GM18909 (cell line): ENCODE measurements around the gene EEF1A2.

Experiments
- ATAC-seq: cut with Tn5 transposase; IDR thresholded peaks from one replicate; pipeline ENCODE4 v1.9.1; 2021; ENCODE audit warnings: mild to moderate bottlenecking; ENCODE audit not compliant: unreplicated experiment, poor library complexity

Gene EEF1A2

DNA sequence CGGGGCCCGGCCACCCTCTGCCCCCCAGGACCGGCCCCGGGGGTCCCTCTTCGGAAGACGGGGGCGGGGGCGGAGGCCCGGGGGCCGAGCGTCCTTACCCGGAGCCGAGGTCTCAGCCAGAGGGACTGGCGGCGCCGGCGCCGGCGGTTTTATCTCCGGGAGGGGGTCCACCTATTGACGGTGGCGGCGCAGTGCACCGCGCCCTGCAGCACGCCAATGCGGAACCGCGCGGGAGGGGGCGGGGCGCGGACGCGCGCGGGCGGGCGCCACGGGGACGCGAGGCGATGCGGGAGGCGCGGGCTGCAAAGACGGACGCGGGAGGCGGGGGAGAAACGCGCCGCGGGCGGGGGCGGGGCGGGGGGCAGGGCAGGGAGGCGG, at the start of gene EEF1A2:
Gene EEF1A2, minus strand, starts transcription at position 124 of the 378 bp plus-strand sequence. CDS start 1,320 bp downstream, outside the sequence.
- no peak for ATAC-seq

DNA sequence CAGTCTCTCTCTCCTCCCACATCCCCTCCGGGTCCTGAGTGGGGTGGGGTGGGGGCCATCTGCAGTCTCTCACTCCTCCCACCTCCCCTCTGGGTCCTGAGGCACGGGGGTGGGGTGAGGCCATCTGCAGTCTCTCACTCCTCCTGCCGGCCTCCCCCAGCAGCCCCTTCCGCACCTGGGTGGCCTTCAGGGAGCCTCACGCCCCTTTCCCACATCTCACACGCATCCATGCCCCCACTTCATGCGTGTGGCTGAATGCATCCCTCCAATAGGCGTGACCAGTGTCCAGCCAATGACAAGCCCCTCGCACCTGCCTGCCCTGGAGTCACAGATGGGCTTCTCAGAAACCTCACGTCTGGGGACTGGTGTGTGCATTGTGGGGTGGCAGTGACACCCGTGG, 49.7 kb upstream of the EEF1A2 start:
- no peak for ATAC-seq

DNA sequence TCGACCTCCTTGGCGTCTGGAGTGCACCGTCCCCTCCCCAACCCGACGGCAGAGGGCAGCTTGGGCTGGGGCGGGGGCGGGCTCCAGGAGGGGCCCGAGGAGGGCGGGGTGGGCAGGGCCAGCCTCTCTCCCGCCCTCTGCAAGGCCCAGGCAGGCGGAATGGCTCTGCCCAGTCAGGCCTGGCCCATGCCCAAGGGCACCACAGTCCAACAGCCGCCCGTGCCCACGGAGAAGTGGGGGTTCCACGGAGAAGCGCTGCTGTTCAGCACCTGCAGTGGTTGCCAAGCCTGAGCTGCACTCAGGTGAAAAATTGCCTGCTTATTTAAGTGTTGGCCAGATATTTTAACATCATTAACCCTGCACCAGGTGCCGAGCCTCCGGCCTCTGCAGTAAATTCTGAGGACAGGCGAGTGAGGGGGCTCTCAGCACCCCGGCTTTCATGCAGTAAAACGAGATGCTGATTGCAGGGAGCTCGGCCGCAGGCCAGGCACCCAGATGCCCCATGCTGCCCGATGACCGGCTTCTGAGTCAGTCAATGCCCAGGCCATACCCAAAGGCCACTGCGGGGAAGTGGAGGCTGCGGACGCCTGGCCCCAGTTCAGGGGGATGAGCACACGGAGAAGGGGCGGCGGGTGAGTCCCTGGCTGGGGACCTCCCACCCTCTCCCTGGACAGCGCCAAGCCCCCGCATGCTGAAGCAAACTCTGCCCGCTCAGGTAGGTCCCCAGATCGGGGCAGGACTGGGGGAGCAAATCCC, 49.0 kb upstream of the EEF1A2 start, which contains the start of gene SRMS:
Gene SRMS, minus strand, starts transcription at position 25 of the 756 bp plus-strand sequence. CDS start 286 bp downstream, outside the sequence.
- ATAC-seq = no peak

DNA sequence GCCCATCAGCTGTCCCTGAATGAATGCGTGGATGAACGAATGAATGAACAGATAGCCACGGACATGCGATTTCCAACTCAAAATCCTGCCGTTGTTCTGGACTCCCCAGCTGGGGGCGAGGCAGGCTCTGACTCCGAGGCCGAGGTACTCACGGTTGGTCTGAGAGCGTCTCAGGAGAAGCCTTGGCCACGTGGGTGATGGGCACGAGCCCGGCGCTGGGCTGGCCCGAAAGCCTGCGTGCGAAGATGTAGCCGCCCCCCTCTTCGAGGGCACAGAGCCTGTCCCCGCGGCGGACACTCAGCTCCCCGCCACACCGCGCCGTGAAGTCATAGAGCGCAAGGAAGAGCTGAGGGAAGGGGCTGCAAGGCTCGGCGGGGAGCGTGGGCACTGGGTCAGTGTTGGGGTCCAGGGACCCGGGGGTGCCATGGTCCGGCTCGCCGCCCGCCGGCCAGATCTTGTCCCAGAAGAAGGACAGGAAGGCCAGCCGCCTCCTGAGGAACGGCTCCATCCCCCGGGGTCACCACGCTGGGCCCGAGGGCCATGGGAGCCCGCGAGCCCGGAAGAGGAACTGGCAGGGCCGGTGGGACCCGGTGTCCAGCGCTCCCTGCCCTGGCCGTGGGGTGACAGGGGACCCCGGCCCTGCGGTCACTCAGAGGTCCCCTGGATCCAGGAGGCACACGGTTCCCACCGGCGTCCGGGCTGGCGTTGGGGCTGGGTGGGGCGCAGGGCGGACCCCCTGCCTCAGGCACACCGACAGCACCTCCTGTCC, 48.3 kb upstream of the EEF1A2 start:
- no peak for ATAC-seq

DNA sequence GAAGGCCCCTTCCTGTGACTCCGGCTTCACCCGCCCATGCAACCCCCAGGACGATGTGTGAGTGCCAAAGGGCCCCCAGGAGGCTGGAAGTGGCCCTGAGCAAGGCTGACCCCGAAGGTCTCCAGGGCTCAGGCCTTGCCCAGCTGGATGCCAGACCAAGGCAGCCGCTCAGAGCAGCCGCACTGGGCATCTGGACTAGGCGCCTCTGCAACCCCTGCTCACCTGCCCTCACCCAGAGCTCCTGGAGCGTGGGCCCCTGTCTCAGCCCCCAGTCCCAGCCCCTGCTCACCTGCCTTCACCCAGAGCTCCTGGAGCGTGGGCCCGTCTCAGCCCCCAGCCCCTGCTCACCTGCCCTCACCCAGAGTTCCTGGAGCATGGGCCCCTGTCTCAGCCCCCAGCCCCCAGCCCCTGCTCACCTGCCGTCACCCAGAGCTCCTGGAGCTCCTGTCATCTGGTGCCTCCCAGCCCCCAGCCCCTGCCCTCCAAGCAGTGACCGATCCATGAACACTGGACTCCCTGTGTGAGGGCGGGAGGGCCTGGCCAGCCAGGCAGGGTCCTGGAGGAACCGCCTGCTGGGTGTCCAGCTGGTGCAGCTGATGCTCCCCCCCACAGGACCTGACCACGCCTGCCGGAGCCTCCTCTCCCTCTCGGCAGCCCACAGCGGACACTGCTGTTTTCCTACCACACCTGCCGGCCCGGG, 47.5 kb upstream of the EEF1A2 start:
- ATAC-seq = no peak

DNA sequence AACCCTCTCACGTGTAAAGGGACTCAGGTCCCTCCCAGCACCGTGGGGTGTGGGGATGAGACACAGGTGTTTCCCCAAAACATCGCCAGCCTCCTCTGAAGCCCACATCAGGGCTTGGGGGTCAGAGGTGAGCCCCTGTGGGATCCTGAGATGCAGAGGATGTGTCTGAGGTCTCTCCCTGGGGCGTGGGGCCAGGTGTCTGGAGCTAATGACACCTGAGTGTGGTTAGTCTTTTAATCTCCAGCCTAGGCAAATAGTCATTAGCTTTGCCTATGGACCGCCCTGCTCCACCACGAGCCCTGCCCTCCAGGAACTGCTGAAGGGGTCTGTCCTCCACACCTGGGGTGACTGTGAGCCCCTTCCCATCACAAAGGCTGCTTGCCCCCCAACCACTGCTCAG, 46.9 kb upstream of the EEF1A2 start:
- no peak for ATAC-seq

DNA sequence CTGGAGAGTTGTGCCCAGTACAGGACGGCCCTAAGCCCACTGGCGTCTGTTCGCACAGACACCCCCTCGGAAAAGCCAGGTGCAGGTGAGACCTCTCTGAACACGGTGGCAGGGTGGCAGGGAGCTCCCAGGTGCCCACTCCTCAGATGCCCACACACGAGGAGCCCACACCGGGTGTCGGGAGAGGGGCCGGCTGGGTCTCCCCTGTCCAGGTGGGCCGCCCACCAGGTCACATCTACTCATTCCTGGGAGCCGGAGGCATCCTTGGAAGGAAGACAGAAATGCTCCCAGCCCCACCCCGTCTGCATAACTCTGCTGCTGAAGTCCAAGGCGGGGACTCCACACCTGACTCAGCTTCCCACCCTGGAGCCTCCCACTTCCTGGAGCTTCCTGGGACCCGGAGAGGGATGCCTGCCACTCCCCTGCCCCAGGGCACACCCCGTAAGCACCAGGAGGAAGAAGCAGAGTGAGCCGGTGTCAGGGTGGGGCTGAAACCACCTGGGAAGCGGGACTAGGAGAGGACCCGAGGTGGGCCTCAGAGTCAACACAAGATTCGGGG, 46.2 kb upstream of the EEF1A2 start:
- ATAC-seq = no peak

DNA sequence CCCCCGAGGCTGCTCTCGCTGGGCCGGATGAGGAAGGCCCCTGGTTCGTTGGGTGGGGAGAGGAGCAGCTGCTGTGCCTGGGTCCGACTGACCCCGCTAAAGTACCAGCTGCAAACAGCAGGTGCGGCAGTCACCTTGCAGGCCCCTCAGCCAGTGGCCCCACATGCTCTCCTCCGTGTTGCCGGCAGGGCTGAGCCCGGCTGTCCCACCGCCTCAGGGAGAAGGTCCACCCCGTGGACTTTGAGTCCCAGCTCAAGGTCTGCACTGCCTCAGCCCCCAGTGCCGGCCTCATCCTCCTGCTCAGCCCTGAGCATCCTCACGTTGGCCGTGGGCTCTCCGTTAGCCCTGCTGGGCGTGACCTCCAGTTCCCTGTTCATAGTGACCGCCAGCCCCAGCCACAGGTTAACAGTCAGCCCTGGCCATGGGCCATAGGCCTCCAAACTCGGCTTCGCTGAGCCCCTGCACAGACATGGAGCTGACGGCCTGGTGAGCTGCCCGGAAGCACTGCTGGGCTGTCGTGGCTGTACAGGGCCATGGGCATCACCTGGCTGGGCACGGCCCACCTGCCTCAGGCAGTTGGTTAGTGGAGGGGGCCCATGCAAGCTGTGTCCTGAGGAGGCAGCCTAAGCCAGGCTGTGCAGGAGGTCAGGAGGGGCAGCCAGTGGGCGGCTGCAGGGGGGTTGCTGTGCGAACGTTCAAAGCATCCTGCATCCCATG, 45.5 kb upstream of the EEF1A2 start:
- ATAC-seq = no peak

DNA sequence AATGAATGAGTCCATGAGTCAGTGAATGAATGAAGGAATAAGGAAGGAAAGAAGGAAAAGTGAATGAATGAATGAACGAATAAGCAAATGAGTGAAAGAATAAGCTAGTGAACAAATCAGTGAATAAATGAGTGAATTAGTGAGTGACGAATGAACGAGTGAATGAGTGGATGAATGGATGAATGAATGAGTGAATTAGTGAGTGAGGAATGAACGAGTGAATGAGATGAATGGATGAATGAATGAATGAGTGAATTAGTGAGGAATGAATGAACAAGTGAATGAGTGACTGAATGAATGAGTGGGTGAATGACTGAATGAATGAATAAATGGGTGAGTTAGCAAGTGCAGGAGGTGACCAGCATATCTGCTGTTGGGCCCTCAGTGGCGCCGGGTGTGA, 44.9 kb upstream of the EEF1A2 start:
- ATAC-seq = no peak

DNA sequence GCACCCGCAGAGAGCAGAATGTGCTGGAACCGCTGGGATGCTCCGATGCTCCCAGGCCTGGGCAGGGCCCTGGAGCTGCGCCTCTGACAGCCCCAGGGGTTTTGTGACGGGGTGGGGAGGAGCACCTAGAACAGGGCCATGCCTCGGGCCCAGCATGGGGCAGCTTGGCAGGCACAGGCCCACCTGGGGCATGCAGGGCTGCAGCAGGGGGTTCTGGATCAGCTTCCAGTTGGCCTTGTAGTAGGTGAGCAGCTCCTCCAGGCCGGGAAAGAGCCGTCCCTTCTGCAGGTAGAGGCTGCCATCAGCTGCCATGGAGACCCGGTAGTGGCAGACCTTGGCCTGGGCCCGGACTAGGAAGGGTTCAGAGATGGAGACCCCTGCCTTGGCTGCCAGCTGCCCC, 44.2 kb upstream of the EEF1A2 start:
- ATAC-seq = no peak

DNA sequence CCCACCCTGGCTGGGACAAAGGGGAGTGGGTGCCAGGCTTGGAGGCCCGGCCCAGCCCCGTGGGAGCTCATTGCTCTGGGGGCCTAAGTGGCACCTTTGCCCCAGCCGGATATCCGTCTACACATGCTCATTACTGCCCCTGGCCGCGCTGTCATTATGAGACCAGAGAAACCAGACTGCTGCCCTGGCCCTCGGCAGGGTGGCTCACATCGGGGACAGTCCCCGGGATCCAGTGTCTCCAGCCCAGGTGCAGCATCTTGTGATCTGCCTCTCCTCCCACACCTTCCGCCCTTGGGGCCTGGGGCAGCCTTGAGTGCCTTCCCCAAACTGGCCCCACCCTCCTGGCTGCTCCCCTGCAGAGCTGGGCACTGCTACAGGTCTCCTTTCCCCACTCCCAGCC, 43.8 kb upstream of the EEF1A2 start:
- ATAC-seq = no peak

DNA sequence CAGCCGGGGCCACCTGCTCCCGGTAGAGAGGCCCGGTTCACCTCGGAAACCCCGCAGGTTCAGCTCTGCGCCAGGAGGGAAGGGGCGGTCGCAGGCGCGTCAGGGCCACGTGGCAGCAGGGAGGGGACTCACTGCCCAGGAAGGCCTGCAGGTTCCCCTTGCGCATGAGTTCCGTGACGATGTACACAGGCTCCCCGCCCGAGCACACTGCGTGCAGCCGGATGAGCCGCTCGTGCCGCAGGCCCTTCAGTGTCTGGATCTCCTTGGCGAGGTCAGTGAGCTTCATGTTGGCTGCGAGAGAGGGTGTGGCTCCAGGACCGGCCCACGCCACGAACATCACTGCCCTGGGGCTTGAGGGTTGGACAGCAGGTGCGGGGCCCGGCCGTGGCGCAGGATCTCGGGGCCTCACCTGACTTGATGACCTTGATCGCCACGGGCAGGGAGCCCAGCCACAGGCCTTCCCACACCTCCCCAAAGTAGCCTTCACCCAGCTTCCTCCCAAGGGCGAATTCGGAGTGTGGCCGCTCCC, 43.2 kb upstream of the EEF1A2 start:
- ATAC-seq = no peak

DNA sequence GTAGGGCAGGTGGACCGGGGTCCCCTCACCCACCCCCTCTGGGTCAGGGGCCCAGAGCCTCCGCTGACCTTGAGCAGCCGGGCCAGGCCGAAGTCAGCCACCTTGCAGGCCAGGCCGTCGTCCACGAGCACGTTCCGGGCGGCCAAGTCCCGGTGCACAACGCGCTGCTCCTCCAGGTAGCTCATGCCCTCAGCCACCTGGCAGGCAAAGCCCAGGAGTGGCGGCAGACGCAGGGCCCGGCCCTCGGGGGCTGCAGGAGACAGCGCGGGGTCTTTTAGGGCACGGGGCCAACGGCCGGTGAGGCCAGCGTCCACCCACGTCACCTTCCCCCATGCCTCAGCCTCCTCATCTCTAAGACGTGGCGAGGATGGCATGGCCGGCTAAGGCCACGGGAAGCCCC, 42.5 kb upstream of the EEF1A2 start:
- no peak for ATAC-seq

DNA sequence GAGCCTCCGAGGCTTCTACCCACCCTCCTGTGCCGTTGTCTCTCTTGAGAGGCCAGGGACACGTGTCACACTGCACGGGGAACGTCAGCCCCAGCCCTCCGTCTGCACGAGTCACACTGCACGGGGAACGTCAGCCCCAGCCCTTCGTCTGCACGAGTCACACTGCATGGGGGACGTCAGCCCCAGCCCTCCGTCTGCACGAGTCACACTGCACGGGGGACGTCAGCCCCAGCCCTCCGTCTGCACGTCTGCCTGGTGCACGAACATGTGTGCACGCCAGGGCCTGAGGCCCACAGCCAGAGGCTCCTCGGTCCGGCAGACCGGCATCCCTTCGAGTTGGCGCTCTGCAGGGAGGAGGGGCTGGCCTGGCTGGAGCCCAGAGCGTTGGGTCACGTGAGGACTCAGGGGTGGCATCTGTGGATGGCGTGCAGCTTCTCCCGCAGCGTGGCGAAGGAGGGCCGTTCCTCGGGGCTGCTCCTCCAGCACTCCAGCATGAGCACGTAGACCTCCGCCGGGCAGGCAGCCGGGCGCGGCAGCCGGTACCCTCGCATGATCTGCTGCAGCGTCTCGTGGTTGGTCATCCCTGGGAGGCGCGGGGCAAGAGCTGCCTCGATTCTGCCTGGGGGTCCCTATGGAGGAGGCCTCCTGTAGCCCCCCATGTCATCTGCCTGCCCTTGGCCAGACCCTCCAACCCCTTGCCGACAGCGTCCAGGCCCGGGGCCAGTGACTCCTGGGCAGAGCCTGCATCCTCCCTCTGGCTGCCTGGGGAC, 41.7 kb upstream of the EEF1A2 start:
- ATAC-seq = no peak

DNA sequence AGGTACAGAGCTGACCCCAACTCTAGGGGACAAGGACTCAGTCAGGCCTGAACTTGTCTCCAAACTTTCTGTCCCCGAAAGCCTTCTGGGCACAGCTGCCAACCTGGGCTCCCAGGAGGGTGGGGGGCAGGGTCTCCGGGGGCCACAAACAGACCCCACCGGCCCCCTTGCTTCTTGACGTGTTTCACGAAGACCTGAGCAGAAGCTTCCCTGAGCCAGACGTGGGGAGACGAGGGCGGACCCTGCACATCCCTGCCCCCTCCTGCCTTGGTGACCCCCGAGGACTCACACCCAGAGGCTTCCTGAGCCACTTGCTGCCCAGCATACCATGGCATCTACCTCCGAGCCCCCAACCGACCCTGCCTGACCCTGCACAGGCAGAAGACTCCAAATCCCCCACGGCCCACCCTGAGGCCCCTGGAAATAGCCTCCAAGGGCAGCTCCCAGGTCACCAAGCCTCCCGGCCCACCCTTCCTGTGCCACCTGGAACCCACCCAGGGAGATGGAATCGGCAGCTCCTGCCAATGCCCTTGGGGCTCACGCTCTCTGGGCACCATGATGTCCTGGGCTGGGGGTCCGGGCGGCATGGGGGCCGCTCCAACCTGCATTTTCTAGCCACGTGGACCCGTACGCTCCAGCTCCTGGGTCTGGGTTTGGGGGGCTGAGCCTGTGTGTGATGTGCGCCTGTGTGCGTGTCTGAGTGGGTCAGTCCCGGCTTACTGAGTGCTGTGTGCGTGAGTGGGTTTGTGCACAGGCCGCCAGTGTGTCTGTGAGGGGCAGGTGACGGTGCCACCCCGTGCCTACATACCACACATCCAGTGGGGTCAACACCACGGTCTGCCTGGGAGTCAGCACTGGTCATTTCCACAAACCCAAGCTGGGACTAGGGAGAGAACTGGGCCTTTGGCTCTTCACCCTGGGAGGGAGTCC, 40.8 kb upstream of the EEF1A2 start:
- no peak for ATAC-seq

DNA sequence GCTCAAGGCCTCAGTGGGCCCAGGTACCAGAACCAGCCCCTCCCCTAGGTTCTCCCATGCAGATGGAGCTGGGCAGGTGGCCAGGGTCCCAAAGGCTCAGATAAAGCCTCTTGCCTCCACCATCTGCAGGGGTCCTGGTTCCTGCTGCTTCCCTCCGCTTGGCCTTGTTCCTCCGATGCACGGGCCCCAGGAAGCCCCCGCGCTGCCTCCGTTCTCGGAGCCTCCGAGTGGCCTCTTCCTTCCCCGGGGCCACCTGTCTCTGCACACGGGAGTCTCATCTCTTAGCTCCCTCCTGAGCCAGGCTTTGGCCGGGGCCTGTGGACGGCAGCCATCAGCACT, 40.2 kb upstream of the EEF1A2 start:
- no peak for ATAC-seq

DNA sequence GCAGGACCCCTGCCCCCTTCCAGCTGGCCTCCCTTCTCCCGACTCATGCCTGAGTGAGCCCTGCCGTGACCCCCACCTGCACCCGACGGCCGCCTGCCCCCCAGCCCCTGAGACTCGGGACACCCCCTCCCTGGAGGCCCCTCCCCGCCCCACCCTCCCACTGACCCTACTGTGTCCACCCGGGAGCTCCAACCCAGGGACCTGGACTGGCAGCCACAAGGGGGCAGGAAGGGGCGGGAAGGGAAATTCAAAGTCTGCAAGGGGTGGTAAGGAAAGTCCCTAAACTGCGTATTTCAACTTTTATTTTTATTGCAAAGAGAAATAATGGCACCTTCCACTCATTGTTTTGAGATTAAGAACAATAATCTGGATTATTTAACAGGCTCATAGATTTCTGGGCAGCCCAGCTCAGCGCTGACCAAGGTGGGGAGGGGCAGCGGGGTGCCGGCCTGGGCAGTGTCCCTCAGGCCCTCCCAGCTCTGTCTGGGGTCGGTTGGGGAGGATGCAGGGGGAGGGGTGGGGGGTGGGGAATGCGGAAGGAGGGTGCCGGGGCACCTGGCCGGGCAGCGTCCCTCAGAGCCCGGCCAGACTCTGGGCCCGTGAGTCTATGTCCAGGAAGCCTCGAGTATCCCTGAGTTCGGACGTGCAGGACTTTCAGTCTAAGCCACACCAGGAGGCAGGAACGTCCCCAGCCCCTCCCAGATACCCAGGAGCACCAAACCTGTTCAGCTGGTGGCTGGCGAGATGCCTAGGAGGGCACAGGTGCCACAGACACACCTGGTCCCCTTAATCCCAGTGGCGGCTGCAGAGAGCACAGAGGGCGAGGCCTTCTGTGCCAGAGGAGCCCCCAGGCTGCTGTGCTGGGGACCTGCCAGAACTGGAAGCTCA, 39.6 kb upstream of the EEF1A2 start:
- ATAC-seq = no peak
